Kidney capillary endothelial cell (primary cell): Measurements from ENCODE around the gene SULT1A1.
"Not testable (repeated sequence)": the region's sequence is repeated elsewhere in the genome, so short reads cannot be mapped to it uniquely, and the experiment has no call there.

Experiments used
- DNase-seq: peaks from one replicate; pipeline ENCODE4 v3.0.0-alpha.2; 2018; ENCODE audit warnings: low spot score

SULT1A1 gene

GRCh38 chr16:28609631-28610594 lies at the start of gene SULT1A1:
Gene SULT1A1 (minus strand): TSS chr16:28610044. CDS start chr16:28608855, 1,189 bp downstream.
- no peak for DNase-seq

- not testable (repeated sequence) for DNase-seq
These were observed 30.1 kb upstream of the SULT1A1 start for GRCh38 chr16:28639959-28640358.

- DNase-seq, result not testable (repeated sequence)
These were observed 28.5 kb upstream of the SULT1A1 start for GRCh38 chr16:28638359-28638758.

- DNase-seq, result not testable (repeated sequence)
These were observed 27.9 kb upstream of the SULT1A1 start, which contains the start of gene NPIPB8 for GRCh38 chr16:28637765-28638164. Gene NPIPB8 (plus strand): TSS chr16:28638065. CDS start chr16:28638361, 296 bp downstream.

- DNase-seq, result peak; percentile 19
These were observed 26.4 kb upstream of the SULT1A1 start for GRCh38 chr16:28636093-28636823.

- DNase-seq, result not testable (repeated sequence)
These were observed 21.1 kb upstream of the SULT1A1 start for GRCh38 chr16:28630905-28631304.

- DNase-seq, result no peak
These were observed 13.4 kb upstream of the SULT1A1 start for GRCh38 chr16:28623172-28623711.

- not testable (repeated sequence) for DNase-seq
These were observed 12.8 kb upstream of the SULT1A1 start for GRCh38 chr16:28622532-28623171.

- no peak for DNase-seq
These were observed 11.8 kb upstream of the SULT1A1 start for GRCh38 chr16:28621481-28622155.

- DNase-seq, result not testable (repeated sequence)
These were observed 10.5 kb upstream of the SULT1A1 start for GRCh38 chr16:28620316-28620715.

- no peak for DNase-seq
These were observed 8.0 kb upstream of the SULT1A1 start for GRCh38 chr16:28617874-28618273.

- no peak for DNase-seq
These were observed 6.8 kb upstream of the SULT1A1 start for GRCh38 chr16:28616636-28617035.

- not testable (repeated sequence) for DNase-seq
These were observed 6.4 kb upstream of the SULT1A1 start for GRCh38 chr16:28616224-28616577.

- not testable (repeated sequence) for DNase-seq
These were observed 5.8 kb upstream of the SULT1A1 start for GRCh38 chr16:28615486-28616223.

- DNase-seq, result not testable (repeated sequence)
These were observed 4.7 kb upstream of the SULT1A1 start for GRCh38 chr16:28614561-28614960.

- DNase-seq, result not testable (repeated sequence)
These were observed 4.1 kb upstream of the SULT1A1 start for GRCh38 chr16:28613912-28614311.

- not testable (repeated sequence) for DNase-seq
These were observed 2.8 kb upstream of the SULT1A1 start for GRCh38 chr16:28612359-28613280.

- DNase-seq, result no peak
These were observed 849 bp upstream of the SULT1A1 start for GRCh38 chr16:28610595-28611191.
